Activated CD4-positive, alpha-beta T cell treated with anti-CD3 and anti-CD28 coated beads, Interleukin-2, amount 50 U/mL, for 1 hour (primary cell): ENCODE measurements around the gene COL27A1.

Source experiments
- DNase-seq: peaks from one replicate; pipeline ENCODE4 v3.0.0-alpha.2; 2020

The COL27A1 gene

DNA sequence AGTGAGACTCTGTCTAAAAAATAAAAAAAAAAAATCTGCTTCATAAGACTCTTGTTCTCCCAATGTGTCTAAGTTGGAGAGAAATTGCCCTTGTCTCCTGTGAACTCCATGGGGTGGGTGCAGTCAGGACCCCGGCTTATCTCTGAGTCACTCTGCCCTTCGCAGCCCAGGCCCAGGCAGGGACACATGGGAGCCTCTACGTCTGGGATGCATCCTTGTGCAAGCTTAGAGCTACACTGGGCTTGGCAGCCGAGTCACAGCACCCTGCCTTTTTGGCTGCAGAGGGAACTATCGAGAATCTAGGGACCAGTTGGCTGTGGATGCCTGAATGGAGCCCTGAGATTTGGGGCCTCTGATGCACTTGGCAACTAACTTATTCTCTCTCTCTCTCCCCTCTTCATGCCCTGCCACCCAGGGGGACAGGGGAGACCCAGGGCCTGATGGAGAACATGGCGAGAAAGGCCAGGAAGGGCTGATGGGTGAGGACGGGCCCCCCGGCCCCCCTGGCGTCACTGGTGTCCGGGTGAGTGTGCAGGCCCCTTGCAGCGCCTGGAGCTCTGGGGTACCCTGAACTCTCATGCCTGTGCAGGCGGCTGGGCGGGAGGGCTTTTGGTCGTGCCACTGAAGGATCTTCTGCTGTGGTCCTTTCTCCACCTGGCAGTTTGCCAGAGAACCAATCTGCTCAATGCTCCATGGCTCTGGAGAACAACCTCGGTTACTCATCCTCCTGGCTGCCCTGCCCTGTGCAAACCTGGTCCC, 120.1 kb downstream of the COL27A1 start:
- no peak for DNase-seq

DNA sequence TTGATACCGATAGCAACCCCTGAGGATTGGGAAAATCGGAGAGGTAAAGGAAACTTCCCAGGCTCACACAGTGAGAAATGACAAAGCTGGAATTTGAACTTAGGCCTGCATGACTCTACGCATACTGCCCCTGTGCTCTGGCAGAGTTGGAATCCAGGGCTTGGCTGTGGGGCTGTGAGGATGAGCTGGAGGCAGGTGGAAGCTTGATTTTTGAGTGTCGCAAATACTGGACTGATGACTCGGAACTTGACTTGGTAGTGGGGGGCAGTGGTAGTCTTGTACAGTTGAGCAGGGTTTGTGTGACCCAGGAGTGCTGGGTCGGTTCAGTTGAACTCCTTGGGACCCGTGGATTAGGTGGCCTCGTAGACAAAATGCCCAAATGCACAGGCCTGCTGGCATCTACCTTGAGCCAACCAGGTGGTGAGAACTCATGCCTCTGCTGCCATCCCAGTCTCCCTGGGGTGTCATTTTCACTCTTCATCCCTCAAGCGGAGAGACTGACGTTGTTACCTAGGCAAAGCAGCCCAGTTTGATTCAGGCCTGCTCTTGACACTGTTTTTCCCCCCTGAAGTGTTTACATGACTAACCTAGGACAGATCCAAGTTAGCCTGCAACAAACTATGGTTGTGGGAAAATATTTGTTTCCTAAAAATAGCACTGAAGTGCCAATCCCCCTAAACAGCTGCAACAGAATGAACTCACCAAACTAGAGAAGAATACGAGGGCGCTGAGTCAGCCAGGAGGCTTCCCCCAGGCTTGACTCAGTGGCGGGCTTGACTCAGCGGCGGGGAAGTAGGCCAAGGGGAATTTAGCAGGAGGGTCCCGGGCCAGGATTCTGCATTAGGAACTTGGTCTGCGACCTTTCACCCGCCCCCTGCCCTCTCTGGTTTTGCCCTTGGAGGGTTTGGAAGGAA, 121.8 kb downstream of the COL27A1 start:
- DNase-seq = no peak

DNA sequence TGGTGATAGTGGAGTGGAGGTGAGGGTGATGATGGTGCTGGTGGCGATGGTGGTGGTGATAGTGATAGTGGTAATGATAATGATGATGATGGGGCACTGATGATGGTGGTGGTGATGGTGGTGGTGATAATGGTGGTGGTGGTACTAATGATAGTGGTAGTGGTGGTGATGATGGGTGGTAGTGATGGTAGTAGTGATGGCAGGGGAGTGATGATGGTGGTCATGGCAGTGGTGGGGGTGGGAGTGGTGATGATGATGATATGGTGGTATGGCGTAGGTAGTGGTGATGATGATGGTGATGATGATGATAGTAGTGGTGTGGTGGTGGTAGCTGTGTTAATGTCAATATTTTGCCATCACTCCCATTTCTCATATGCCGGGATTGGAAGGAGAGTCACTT, 123.0 kb downstream of the COL27A1 start:
- no peak for DNase-seq

DNA sequence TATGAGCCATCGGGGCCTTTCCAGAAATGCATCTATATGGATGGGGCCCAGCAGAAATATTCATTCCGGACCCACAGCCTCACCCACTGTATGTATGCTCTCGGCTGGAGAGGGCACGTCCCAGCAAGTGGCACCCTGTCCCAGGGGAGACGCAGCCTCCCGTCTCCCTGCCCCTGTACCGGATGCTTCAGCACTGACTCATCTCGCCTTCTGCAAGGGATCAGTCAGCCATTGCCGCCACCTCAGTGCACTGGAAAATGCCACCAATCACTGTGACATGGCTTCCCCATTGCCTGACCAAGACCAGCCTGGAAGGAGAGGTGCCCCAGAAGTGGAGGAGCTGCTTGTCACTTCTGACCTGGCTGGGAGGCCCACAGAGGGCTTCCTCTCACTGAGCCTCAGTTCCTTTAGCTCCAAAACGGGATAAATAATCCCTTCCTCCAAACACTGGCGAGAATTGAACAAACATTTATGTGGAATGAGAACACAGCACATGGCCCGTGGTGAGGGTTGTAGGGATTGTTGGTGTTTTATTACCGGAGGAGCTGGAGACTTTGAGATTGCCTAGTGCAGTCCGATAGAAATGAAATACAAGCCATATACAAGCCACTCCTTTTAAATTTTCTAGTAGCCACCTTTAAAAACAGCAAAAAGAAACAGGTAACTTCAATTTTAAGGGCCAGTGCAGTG, 123.7 kb downstream of the COL27A1 start:
- DNase-seq = no peak

DNA sequence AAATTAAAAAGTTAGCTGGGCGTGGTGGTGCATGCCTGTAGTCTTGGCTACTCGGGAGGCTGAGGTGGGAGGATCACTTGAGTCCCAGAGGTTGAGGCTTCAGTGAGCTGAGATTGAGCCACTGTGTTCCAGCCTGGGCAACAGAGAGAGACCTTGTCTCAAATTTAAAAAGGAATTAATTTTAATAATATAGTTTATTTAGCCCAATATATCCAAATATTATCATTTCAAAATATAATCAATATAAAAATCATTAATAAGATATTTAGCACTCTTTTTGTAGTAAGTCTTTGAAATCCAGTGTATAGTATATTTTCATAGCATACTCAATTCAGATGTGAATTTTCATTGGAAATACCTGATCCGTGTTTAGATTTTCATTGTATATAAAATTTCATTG, 124.4 kb downstream of the COL27A1 start:
- DNase-seq = no peak

DNA sequence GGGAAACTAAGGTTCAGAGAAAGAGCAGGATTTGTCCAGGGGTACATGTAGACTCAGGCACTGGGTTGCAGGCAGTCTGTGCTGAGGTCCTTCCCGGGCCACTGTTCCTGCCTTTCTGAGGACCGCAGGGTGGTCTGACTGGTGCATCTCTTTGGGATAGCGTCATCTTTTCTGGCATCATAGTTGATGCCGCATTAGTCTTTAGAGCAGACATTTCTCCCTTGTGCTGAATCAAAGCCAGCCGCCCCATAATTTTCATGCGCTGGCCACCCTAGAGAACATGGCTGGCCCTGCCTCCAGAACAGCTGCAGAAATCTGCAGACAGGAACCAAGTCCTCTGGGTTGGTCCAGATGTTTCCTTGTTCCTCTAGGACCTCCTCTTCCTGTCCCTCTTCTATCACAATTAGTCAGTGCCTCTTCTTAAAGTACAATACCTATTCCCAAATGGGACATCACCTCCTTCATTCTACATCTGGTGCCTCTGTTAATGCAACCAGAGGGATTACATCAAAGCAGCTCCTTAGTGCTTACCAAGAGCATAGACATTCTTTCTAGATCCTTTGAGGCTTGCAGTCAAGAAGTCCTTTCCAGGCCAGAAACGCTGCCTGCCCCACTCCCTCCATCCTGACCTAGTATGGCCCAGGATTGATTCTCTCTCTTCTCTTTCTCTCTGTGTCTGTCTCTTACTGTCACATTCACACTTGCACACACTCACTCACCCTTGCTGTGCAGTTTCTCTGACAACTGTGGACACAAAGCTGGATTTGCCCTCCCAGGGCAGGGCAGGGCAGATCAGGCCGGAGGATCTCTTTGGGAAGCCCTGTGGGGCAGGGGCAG, 125.5 kb downstream of the COL27A1 start:
- DNase-seq = no peak

DNA sequence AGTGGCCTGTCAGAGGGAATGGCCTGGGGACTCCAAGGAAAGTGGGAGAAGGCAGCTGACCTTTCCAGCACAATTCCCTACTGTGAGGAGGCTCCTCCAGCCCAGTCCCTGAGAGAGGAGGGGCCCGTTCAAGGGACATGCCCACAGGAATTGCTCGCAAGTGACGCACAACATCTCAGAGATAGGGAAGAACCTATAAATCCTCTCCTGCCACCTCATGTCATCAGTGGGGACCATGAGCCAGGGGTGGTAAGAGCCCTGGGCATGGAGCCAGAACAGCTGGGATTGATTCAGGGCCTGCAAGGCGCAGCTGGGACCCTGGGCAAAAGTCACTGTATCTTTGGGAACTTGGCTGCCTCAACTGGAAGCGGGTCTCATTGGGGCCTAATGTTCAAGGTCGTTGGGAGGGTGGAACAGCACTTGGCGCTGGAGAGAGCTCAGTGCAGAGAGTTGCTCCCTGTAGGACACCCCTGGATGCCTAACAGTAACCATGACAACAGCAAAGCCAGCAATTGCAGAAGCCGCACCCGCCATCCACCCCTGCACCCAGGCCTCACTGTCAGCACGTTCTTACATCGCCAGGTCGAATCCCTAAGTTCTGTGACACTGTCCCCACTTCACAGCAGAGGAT, 126.3 kb downstream of the COL27A1 start:
- no peak for DNase-seq

DNA sequence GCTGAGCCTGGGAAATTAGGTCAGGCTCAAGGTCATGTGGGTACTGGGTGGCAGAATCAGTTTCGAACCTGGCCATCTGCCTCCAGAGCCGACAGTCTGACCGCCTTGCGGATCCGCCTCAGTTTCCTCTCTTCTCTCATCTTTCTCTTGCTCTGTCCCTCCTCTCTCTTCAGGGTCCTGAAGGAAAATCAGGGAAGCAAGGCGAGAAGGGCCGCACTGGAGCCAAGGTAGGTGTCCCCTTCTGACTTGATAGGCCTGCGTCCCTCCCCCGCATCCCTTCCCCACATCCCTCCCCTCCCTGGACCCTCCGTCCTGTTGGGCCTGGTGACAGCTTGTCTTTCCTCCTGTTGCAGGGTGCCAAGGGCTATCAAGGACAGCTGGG, 126.8 kb downstream of the COL27A1 start:
- DNase-seq = no peak

DNA sequence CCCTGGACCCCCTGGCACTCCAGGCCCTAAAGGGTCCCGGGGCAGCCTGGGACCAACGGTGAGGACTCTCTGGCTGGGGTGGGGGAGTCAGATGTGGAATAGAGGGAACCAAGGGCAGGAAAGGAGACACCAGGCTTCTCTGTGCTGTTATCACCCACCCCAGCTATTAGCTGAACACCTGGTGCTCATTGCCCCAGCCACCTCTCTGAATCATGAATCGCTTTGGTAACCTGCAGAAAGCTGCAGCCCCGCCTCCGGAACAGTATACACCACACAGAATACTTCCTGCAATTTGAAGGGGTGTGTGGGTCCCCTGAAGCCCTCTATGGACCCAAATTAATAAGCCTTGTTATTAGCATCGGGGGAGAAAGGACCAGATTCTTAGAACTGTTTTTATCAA, 127.2 kb downstream of the COL27A1 start:
- no peak for DNase-seq

DNA sequence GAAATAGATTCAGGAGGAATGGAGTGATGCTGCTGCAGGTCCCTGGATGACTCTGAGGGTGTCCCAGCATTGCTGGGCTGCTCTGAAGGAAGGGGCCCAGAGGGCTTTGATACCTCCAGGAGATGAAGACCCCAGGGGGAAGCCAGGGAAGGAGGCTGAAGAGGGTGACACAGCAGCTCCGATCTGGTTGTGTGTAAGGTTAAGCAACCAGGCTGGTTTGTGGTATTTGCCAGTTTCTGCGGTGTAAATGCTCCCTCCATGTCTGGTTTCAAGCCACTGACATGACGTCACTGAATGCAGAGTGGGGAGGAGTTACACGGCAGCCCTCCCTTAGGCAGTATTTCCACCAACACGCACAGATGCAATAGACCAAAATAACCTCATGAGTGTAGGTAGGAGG, 127.6 kb downstream of the COL27A1 start:
- DNase-seq = no peak

DNA sequence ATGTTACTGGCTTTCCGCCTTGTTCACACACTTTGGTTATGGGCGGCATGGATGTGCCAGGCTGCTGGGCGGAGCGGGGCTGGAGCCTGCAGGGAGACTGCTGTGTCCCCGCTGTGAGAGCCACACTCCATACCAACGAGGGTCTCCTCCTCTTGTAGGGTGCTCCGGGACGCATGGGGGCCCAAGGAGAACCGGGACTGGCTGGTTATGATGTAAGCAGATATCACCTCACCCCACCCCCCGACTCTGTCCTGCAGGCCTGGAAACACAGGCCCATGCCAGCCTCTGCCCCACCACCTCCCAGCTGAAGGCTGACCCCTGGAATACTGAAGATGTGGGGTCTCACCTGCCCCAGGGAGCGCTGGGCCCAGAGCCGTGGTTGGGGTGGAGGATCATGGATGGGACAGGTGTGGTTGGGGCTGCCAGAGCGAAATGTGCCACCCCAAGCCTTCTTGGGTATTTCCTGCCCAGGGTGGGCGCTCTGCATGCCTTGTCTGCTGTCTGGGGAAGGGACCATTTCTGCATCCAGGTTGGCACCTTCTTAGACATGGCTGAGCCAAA, 128.3 kb downstream of the COL27A1 start:
- DNase-seq = no peak

DNA sequence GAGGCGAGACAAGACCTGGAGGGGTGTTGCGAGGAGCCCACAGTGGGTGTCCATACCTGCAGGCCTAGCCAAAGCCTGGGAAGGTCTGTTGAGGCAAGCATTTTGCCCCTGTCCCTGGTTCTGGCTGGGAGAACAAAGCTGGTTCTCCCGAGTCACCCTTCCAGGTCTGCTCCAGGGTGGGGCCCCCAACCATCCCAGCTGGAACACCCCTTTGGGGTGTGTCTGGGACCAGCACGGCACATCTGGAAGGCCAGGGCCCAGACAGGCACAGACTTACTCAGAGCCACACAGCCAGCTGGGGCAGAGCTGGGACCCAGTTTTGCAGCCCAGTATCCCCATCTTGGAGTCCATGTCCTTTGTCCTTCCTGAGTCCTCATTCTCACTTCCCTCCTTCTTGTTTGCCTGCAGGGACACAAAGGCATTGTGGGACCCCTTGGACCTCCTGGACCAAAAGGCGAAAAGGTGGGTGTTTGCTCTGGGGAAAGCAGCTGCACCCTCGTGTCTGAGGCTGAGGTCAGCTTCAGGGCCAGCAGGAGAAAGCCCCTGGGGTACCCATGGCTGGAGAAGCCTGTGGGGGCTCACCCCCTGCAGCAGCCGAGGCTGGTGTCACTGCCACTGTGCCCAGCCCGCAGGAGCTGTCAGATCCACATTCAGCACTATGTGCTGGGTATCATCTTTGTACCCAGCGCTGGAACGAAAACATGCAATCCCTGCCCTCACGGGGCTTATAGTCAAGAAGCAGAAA, 129.2 kb downstream of the COL27A1 start:
- DNase-seq = no peak

DNA sequence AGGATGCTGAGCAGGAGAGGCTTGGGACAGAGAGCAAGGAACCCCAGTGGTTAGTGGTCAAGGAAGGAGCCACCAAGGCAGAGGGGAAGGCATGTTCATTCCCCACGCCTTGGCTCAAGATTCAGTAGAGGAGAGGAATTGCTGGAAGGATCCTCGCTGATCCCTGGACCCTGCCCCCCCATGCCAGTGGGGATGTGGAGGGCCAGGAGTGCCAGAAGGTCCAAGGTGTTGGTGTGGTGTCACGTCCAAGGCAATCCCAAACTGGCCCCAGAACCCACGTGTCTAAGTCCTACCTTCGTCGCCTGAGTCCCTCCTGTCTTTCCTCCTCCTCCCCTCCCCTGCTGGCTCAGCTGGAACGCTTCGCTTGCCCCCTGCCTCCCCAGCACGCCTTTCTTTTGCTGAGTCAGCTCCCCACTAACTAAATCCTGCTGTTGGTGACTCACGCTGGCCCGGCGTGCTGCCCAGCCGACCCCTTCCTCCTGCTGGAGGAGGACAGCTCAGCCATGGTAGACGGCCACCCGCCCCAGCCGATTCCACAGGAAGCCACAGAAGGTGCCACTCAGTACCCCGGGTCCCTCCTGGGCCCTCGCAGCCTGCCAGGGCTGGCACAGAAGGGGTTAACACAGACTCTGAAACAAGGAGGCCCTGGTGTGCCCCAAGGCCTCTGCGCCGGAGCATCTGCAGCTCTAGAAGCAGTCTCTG, 130.0 kb downstream of the COL27A1 start:
- no peak for DNase-seq

DNA sequence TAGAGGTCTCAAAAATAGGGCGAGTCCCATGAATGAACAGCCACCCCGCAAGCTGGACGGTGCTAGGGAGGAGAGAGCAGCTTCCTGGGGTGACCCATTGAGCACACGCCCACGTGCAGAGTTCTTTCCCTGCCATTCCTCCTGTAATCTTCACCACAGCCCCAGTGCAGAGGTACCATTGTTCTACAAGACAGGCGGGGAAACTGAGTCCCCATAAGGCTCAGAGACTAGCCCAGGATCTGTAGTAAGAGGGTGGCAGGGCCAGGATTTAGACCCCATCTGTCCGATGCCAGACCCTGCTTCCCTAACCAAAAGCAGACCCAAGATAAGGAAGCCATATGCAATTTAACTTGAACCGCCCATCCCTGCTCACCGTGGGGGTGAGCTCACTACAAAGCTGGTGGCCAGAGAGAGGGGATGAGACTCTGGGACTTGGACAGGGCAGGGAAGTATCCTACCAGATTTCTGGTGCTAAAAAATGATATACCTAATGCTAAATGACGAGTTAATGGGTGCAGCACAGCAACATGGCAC, 130.9 kb downstream of the COL27A1 start:
- no peak for DNase-seq

DNA sequence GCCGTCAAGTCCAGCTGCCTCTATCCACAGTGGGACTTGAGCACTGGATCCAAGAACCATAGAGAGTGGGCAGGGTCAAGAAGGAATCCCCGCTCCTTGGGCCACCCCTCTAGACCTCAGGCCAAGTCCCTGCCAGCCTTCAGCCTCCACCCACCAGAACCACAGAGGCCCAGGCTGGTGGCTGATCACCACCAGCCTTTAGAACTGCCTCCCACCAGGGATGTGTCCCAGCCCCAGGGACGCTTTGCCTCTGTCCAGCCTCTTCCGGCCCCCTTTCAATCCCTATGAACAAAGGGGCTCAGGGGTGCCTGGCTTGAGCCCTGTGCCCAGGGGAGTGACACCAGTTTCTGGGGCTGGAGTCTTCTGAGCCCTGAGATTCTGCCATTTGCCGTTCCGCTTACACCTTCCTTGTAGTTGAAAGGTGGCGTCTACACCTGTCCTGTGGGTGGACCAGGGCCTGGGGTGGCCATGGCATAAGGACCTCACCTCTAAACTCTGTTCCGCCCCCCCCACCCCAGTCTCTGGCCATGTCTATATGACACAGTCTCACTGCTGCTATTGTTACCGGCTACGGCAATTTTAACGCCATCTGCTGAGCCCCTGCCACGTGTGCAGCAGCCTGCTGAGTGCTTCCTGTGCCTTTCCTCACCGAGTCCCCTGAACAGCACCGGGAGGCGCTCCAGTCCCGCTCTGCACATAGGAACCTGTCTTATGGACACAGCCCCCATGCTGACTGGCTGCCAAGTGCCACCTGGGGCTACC, 131.8 kb downstream of the COL27A1 start:
- no peak for DNase-seq

DNA sequence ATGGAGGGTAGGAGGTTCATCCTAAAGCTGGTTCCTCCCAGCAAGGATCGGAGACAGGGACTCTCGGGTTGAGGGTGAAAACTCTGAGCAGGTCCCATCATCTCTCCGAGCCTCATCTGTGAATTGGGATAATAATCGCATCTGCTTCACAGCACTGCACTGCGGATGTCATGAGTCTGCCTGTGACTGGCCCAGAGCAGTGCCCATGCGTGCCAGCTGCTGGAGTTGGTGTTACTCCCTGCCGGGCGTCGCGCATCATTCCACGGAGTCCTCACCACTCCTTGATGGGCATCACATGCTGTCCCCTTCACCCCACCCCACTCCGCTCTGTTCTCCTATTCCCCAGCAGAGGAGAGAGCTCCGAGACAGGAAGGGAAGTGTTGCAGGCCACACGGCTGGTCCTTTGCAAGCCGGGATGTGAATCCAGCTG, 132.4 kb downstream of the COL27A1 start:
- DNase-seq = no peak

DNA sequence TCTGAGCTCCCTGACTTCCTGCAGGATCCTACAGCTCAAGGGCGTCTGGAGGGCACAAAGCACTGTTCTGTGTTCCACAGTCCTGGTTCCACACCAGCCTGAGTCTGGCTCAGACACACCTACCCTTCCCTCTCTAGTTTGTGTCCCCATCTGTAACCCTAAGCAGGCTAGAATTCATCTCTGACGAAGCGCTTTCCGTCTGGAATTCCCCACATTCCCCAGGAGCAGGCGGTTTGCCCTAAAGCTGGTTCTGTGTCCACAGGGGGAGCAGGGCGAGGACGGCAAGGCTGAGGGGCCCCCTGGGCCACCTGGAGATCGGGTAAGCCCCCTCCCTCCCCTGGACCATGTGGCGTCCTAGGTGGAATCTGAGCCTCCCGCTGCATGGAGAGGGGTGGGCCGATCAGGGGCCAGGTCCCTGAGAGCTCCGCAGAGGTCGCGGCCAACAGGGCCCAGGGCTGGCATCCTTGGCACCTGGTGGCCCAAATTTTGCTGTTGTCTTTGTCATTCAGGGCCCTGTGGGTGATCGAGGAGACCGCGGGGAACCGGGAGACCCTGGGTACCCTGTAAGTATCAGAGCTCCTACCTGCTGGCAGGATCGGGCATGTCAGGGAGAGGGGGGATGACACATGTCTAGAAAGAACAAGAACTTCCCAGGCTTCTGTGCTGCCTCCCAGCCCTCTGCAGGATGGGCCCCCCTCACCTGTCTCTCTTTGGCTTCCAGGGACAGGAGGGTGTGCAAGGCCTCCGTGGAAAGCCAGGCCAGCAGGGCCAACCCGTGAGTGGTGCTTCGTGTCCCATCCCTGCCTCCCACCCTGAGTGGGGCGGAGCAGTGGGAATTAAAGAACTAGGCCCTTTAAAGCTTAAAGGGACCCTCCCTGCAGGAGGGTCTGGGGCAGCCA, 133.1 kb downstream of the COL27A1 start:
- DNase-seq = no peak

DNA sequence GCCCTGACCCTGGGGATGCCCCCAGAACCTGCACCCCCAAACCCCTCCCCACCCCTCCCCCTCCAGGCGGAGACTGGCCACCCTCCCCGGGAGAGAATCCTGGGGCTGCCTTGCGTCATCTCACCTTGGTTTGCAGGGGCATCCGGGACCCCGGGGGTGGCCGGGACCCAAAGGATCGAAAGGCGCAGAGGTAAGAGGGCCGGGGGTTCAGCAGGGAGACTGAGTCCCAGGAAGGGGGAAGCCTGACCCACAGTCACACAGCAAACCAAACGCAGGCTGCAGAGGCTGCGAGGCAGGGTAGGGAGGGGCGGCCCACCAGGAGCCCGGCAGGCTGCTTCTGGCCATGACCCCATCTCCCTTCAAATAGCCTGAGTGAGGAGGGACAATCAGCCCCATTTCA, 133.8 kb downstream of the COL27A1 start:
- no peak for DNase-seq
